Thoracic aorta (tissue), 2 donors: ENCODE results near the gene CAMSAP1. TPM values are rescaled to one million over a fixed set of nuclear protein-coding genes. Genes with fewer than 3 reads are reported as not detected.

Source experiments
- ATAC-seq: fragments of 150-250 bp; one replicate; pipeline ENCODE4 v1.8.0; 2017; ENCODE audit warnings: low read depth; ENCODE audit not compliant: insufficient number of reproducible peaks, low FRiP score
- DNase-seq: peaks from one replicate; pipeline ENCODE4 v3.0.0-alpha.2; 2020; ENCODE audit warnings: low spot score
- H3K27ac ChIP-seq, 2 donors: fragments of 200-600 bp; sonication (generic); 1 replicate in 1 of 2; 2 replicates in 1 of 2; pipeline ENCODE4 v1.5.1; 2016; ENCODE audit warnings: mild to moderate bottlenecking in 2 of 2, moderate library complexity in 2 of 2
- H3K27me3 ChIP-seq: fragments of 200-600 bp; sonication (generic); replicated peaks from 2 replicates; pipeline ENCODE4 v1.6.0; 2016; ENCODE audit warnings: mild to moderate bottlenecking; ENCODE audit not compliant: insufficient read depth
- H3K36me3 ChIP-seq: fragments of 200-600 bp; sonication (generic); one replicate; pipeline ENCODE4 v1.5.1; 2016
- H3K4me1 ChIP-seq, 2 donors: fragments of 200-600 bp; sonication (generic); 1 replicate in 1 of 2; 2 replicates in 1 of 2; pipeline versions ENCODE4 v1.5.1 to v1.6.0; 2016; ENCODE audit warnings: low read depth in 2 of 2, mild to moderate bottlenecking in 1 of 2; ENCODE audit not compliant: control insufficient read depth in 1 of 2
- H3K4me3 ChIP-seq: fragments of 200-600 bp; sonication (generic); 2 replicates; pipeline ENCODE4 v1.5.1; 2016; ENCODE audit warnings: mild to moderate bottlenecking
- H3K9me3 ChIP-seq: fragments of 200-600 bp; sonication (generic); 2 replicates; pipeline ENCODE4 v1.5.1; 2016
- CTCF ChIP-seq: fragments of 200-600 bp; sonication (generic); IDR thresholded peaks from one replicate; pipeline ENCODE4 v1.5.1; 2019; ENCODE audit warnings: antibody characterized with exemption
- total RNA-seq, 2 donors: library from RNA; depleted of rRNA; stranded (reverse); fragments of >200 nt; gene quantifications; one replicate each; pipeline versions ENCODE4 v1.1.0 to v1.2.3, GENCODE V29; 2016

The CAMSAP1 gene
- total RNA-seq, 2 donors from 2014 or later: 19.1 to 20.2 TPM

GRCh38 chr9:135777623-135778177 lies 129.6 kb downstream of the CAMSAP1 start:
- Histone ChIP-seq H3K27me3 (no peaks in the 10 kb centered on the region), H3K4me3 (no peak overlapping the region), H3K27ac (no peak overlapping the region), H3K9me3 (no peaks in the 10 kb centered on the region), H3K4me1 (no peaks in the 10 kb centered on the region), H3K36me3 (no peaks in the 10 kb centered on the region)
- no peak for TF ChIP-seq CTCF
- ATAC-seq (no peak), DNase-seq (no peak)

DNA sequence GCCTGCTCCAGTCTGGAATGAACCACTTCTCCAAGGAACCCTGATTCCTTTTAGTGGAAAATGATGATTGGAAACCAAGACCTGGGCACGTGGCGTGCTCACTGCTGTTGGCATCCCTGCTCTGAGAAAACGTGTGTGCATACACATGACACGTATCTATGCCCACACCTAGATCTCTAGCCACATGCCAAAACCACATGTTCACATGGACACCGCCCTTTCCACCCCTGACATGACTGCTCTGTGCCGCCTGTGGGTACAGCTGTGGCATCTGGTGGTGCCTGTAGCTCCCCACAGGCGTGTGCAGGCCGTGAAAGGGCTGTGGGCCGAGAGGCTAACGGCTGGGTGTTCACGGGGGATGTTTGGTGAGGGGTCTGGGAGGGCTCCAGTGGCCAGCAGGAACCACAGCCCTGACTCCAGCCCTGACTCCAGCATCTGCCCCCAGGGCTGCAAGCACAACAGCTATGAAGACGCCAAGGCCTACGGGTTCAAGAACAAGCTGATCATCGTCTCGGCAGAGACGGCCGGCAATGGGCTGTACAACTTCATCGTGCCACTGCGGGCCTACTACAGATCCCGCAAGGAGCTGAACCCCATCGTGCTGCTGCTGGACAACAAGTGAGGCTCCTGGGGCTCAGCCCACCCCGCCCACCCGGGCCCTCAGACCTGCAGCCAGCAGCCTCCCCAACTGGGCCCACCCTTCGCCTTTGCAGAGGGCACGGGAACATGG lies 130.3 kb downstream of the CAMSAP1 start:
- no peak overlapping the region for H3K27ac ChIP-seq
- H3K36me3 ChIP-seq: no peaks in the 10 kb centered on the region
- no peak for ATAC-seq
- DNase-seq: no peak
- H3K27me3 ChIP-seq: no peaks in the 10 kb centered on the region
- TF ChIP-seq CTCF: no peak
- no peaks in the 10 kb centered on the region for H3K9me3 ChIP-seq
- no peak overlapping the region for H3K4me3 ChIP-seq
- no peaks in the 10 kb centered on the region for H3K4me1 ChIP-seq

DNA sequence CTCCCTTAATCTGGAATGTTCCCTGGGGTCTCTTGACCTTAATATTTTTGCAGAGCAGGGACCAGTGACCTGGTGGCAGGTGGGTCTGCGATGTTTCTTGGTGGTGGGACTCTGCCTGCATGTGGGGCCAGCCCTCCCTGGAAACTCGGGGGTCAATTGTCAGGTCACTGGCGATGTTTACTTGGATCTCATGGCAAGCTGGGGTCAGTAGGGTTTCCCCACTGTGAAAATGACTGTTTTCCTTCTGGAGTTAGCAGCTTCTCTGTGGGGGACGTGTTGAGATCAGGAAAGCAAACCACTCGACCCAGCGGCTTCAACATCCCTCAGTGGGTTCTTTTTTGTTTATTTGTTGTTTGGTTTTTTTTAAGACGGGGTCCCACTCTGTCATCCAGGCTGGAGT lies 131.4 kb downstream of the CAMSAP1 start:
- no peak for TF ChIP-seq CTCF
- no peak for DNase-seq
- Histone ChIP-seq H3K4me1 (no peaks in the 10 kb centered on the region), H3K27ac (no peak overlapping the region), H3K36me3 (no peaks in the 10 kb centered on the region), H3K9me3 (no peaks in the 10 kb centered on the region), H3K4me3 (no peak overlapping the region), H3K27me3 (no peaks in the 10 kb centered on the region)
- no peak for ATAC-seq

DNA sequence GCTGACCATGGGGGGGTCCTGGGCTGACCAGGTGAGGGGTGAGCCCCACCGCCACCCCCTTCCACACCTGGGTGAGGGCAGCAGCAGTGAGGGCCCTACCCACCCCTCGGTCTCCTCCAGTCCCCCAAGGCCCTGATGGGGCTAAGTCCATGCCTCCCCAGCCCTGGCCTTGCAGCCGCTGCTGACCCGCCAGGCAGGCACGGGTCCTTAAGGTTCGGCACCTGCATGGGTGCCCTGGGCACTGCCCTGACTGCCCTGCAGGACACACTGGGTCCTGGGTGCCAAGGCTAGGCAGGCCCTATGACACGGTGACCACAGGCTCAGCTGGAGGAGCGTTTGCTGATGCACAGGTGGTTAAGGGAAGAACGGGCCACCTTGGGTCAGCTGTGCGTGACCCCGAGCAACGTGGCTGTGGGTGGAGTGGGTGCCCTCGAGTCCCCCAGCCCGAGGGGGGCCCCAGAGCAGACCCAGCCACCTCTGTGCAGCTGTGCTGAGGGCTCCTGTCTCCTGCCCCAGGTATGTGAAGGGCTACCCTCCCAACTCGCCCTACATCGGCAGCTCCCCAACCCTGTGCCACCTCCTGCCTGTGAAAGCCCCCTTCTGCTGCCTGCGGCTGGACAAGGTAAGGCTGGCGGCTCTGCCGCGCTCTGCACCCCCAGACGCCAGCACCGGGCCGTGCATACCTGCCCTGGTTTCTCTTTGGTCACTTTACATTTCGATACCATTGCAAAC lies 132.4 kb downstream of the CAMSAP1 start:
- no peaks in the 10 kb centered on the region for H3K36me3 ChIP-seq
- H3K4me3 ChIP-seq: no peak overlapping the region
- no peak for TF ChIP-seq CTCF
- DNase-seq: no peak
- H3K4me1 ChIP-seq: no peaks in the 10 kb centered on the region
- ATAC-seq: no peak
- no peak overlapping the region for H3K27ac ChIP-seq
- H3K27me3 ChIP-seq: no peaks in the 10 kb centered on the region
- no peaks in the 10 kb centered on the region for H3K9me3 ChIP-seq

DNA sequence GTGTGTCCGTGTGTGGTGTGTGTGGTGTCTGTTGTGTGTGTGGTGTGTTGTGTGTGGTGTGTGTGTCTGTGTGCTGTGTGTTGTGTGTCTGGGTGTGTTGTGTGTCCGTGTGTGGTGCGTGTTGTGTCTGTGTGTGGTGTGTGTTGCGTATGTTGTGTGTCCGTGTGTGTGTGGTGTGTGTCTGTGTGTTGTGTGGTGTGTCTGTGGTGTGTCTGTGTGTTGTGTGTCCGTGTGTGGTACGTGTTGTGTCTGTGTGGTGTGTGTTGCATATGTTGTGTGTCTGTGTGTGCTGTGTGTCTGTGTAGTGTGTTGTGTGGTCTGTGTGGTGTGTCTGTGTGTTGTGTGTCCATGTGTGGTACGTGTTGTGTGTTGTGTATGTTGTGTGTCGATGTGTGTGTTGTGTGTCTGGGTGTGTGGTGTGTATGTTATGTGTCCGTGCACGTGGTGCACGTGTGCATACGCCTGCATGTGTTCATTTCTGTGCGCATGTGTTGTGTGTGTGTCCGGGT lies 133.1 kb downstream of the CAMSAP1 start:
- ATAC-seq (no peak), DNase-seq (no peak)
- TF ChIP-seq CTCF: no peak
- H3K9me3 ChIP-seq: no peaks in the 10 kb centered on the region
- no peaks in the 10 kb centered on the region for H3K36me3 ChIP-seq
- no peak overlapping the region for H3K27ac ChIP-seq
- no peaks in the 10 kb centered on the region for H3K4me1 ChIP-seq
- no peak overlapping the region for H3K4me3 ChIP-seq
- H3K27me3 ChIP-seq: no peaks in the 10 kb centered on the region
